NCI-H146 treated with DMSO at 0.1 percent for 48 hours (cell line): ENCODE measurements around the gene ZNF436.
"Not testable (repeated sequence)": the region's sequence is repeated elsewhere in the genome, so short reads cannot be mapped to it uniquely, and the experiment has no call there.

Experiments used
- DNase-seq: peaks from one replicate; lab custom pipeline; 2025; ENCODE audit not compliant: unreplicated experiment; lab: John Stamatoyannopoulos, UW

Gene ZNF436

DNA sequence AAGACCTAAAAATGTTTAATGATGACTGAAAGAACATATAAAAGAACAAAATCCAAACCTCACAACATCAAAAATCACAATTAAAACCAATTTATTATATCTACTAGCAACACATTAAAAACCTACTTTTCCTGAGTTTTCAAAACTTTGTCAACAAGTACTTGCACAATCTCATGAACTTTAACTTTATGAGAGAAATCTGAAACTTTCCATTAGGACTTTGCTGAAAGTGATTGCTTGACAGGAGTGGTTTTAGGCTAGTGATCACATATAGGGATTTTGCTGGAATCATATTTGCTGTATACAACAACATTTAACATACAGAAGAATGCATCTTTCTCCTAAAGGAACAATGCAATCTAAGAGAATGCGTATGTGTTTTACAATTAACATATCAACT is 38.8 kb downstream of the ZNF436 start:
- DNase-seq = no peak

DNA sequence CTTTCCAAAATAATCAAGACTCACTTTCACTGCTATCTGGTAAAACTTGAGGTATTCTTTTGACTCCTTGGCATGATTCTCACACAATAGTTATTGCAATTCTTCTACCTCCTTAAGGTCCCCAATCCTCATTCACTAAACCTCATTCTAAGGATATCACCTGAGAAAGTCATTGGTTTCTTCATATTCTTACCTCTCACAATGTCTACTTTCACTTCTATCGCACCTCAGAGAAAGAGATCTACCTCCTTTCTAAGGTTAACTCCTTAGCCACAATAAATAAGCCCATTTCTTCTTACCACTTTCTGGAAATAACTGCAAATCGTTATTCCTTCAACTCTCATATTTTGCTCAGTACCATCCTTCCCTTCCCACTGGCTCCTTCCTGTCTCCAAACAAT is 44.2 kb downstream of the ZNF436 start:
- DNase-seq = no peak

DNA sequence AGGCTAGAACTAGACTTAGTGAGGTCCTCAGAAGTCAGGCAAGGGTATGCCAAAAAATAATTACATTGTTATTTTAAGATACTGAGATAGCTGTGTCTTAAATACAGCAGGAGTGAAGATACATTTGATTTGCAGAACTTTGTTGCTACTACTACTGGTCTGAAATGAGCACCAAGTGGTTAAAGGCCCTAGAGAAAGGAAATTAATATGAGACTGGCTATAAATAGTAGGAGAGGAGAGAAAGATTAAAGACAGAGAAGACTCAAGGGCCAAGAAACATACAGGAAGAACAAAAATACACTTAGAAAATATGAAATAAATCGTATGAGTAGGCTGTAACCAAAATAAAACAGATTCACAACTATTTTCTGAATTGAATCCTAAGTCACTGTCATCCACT is 46.9 kb downstream of the ZNF436 start:
- no peak for DNase-seq

DNA sequence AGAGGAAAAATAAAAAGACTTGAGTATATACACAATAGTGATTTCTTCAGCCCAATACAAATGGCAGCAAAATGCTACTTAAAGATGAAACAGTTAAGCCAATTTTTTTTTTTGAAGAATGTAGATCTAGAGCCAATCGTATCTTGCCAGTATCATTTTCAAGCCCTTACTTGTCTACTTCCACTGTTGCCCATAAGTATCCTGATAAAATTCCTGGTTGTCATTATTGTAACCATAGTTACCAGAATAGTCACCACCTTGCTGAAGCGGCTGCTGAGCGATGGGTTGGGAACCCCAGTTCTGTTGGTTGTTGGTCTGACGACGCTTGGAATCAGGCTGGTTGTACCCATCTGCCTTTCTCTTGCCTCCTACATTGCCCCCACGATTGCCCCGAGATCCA is 59.4 kb downstream of the ZNF436 start:
- DNase-seq = not testable (repeated sequence)
